Stimulated activated CD8-positive, alpha-beta memory T cell treated with anti-CD3 and anti-CD28 coated beads, Interleukin-2, amount 100 ng/mL, for 48 hours (primary cell): ENCODE data around the gene PIK3C2G.
"Not testable (repeated sequence)": the region's sequence is repeated elsewhere in the genome, so short reads cannot be mapped to it uniquely, and the experiment has no call there.

Experiments used
- DNase-seq, 2 donors: peaks; one replicate each; pipeline ENCODE4 v3.0.0-alpha.2; 2020; ENCODE audit warnings: low read depth in 2 of 2

Gene PIK3C2G

GRCh38 chr12:18261273-18261672 is at the start of gene PIK3C2G:
PIK3C2G (plus strand) TSS chr12:18261518; CDS start chr12:18282082, 20,564 bp downstream.
- no peak for DNase-seq

- DNase-seq, result no peak
Measured at GRCh38 chr12:18217966-18218365, 43.4 kb upstream of the PIK3C2G start.

GRCh38 chr12:18221726-18222125 is 39.6 kb upstream of the PIK3C2G start:
- no peak for DNase-seq

- no peak for DNase-seq
Measured at GRCh38 chr12:18222699-18223098, 38.6 kb upstream of the PIK3C2G start.

DNA sequence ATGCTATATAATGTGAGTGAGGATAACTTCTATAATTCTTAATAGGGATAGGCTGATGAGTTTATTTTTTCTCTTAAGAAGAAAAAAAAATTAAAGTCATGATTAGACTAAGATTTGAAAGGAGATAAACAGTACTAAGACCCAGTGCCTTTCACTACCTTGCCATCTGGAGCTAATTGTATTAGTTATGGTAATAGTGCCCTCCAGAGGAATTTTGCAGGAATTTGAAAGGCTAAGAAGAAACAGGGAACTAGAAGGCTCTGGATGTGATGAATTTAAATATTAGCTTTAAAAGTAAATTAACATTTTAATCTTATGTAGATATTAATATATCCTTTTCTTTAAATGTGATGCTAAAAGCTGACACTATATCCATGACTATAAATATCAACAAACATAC is 36.6 kb upstream of the PIK3C2G start:
- no peak for DNase-seq

- no peak for DNase-seq
Measured at GRCh38 chr12:18239526-18239925, 21.8 kb upstream of the PIK3C2G start.

DNA sequence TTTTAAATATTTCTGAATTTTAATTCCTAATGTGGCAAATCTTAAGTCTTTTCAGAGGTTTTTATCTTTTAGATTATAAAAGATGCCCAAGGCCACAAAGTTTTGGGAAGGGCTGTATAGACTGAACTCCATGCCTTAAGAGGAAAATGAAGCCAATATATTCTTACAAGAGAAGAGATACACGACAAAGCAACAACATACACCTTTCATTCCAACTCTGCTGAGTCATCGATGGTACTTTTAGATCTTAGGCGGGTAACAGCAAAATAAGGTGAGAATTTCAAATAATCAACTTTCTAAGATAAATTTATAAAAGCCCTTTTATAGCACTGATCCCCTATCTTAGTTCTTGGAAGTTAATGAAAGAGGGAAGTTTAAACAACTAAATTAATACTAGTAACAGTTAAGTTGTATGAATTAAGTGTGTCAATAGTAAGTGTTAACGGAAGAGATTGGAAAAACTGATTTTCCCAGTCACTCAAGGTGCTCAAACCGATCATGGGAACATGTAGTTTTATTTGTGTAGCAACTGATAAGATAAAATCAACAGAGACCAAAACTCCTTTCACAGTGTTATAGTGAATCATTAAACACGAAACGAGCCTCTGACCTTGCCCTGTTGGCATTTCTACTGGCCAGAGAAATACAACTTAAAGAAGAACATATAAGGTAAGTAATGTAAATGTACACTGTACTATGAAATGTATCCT is 18.8 kb upstream of the PIK3C2G start:
- DNase-seq, result no peak

- DNase-seq, result no peak
Measured at GRCh38 chr12:18243238-18243637, 18.1 kb upstream of the PIK3C2G start.

DNA sequence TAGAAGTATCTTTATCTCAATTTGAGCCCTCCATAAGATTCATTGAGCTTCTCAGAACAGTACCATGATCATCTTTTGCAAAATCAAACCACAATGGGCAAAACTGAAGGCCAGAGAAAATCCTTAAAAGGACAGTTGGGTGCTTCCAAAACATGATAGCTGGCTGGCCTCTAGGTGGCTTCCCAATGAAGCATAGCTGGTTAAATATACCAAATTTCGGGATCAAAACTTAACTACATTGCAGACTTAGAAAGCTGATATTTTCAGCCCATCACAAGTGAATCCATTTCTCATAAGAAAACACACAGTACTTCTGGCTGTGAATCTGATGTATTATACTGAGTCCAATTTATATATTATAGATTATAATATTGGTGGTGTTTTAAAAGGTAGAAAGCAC is 15.3 kb upstream of the PIK3C2G start:
- DNase-seq, result no peak

DNA sequence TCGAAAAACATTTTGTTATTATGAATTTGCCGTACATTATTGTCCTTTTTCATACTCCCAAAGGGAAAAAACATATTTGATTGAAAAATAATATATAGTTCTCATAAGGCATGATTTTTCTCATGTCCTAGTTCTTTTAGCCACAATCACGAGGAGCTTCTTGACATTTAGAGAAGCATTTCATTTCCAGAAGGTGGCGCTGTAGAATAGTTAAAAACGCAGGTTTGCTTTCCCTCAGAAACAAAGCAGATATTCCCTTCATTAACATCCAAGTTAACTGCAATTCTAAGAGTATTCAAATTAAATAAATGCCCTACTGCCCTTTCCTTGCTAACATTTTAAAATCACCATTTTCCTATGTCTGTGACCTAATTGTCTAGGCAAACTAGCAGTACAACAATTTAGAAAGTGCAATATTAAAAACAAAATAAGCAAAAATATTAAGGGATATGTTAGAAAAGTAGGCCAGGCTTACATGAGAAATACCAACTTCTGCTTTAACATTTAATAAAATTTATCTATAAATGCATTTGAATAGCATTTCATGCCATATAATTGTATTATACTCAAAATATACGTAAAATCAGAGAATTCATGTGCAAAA is 10.9 kb upstream of the PIK3C2G start:
- DNase-seq, result no peak

DNA sequence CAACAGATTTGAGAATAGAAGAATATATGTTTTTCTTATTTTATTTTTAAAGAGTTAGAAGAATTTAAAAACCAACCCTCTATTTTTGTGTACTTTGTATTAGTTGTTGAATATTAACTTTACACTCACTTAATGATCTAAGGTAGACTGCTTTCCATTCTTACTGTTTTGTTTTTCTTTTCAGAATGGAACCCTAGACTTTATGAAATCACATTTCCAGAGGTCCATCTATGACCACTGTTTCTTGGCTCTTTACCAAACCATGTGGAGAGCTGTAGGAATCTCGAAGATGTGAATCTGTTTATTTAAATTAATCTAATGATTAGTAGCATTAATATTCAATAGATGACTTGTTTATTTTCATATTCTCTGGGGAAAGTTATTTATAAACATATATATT is 7.2 kb upstream of the PIK3C2G start:
- no peak for DNase-seq

DNA sequence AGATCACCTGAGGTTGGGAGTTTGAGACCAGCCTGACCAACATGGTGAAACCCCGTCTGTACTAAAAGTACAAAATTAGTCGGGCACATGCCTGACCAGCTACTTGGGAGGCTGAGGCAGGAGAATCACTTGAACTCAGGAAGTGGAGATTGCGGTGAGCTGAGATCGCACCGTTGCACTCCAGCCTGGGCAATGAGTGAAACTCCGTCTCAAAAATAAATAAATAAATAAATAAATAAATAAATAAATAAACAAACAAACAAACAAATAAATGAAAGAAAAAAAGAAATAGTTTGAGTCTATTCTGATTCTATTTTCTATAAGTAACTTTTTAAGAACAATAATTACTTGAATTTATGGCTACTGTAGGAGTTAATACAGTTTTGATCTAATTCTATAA is 6.3 kb upstream of the PIK3C2G start:
- DNase-seq, result not testable (repeated sequence)

- DNase-seq, result no peak
Measured at GRCh38 chr12:18257251-18257650, 4.1 kb upstream of the PIK3C2G start.

DNA sequence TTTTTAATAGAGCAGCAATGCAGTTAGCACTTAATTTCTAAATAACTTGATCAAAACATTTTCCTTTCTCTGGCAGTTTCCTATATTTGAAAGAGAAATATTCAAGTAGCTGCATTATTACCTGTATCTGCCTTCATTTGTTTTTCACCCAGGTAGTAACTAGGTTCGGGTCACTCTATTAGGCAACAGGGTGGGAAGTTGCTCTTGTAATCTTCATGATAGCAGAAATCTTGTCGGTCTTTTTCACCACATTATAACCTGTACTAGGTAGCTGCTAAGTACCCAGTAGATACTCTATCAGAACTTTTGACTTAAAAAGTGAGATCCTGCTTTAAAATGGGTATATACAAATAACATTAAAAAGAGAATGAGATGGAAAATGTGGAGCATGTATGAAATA is 2.4 kb upstream of the PIK3C2G start:
- DNase-seq, result no peak

- DNase-seq, result no peak
Measured at GRCh38 chr12:18259906-18260682, 1.2 kb upstream of the PIK3C2G start.

DNA sequence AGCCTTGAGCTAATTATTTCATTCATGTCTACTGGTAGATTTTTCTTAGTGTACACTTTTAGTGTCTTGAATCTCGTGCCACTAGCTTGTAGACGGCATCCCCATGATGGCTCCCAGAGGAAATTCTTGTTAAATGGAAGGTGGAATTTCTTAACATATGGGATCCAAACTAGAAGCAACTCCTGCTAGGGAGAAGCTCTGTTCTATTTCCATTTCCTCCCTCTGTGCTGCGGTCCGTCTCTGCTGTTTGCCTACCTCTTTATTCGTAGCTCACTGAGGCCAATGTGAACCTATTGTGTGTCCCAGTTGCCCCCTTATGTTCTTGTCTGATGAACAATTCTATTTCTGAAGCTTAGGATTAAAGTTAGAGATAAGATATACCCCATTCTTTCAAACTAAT is 588 bp downstream of the PIK3C2G start:
- DNase-seq, result no peak

DNA sequence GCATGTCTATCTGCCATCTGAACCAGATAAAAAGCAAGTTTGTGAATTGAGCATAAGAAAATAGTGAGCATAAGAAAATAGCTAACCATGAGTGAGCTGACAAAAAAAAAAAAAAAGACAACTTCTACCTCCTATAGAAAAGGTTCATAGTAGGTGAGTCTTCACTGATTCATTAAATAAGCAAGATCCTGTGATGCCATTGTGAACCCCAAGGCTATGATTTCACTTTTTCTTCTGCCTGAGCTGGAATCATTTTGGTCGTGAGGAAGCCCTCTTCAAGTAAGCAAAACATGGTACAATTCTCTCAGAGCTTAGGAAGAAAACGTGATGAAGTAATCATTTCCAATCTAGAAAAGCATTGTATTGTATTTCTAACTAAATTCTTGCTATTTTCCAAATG is 1.2 kb downstream of the PIK3C2G start:
- DNase-seq, result no peak

- DNase-seq, result no peak
Measured at GRCh38 chr12:18264581-18265075, 3.3 kb downstream of the PIK3C2G start.

- DNase-seq, result no peak
Measured at GRCh38 chr12:18267427-18268099, 6.2 kb downstream of the PIK3C2G start.

DNA sequence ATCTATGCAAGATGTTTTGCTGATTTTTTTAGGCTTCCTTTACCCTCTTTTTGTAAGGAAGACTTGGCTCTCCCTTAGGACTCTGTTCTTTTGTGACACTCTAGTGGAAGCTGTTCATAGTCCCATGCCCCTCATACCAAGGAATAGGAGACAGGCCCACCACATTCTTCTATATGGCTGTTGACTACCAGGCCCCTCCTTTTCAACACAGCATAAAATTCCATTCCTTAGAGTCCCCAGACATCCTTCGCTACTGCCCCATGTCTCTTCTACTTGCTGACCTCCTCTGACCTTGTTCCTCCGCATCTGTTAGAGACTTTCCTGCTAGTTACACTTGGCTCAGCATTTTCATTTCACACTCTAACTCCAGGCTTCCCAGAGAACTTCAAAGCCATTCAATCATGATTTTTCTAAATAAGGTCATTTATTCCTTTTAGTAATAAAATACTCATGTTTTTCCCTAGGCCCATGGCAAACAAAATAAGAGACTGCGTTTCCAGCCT is 9.7 kb downstream of the PIK3C2G start:
- DNase-seq, result no peak

DNA sequence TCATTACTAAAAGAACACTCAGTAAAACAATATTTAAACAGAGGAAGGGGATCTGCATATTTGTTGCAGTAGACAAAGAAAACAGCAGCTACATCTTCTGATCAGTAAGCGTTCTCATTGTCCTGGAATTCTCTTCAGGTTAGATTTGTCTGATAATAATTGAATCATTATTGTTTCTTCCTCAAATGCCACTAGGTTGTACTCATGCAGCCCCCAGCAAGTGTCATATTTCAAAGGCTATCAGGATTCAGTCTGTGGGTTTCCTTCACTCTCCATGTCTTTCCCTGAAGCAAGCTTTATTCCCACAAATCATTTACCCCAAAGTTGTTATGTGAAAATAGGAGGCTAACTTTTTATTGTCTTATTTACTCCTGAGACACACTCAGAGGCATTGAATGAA is 14.7 kb downstream of the PIK3C2G start:
- no peak for DNase-seq

DNA sequence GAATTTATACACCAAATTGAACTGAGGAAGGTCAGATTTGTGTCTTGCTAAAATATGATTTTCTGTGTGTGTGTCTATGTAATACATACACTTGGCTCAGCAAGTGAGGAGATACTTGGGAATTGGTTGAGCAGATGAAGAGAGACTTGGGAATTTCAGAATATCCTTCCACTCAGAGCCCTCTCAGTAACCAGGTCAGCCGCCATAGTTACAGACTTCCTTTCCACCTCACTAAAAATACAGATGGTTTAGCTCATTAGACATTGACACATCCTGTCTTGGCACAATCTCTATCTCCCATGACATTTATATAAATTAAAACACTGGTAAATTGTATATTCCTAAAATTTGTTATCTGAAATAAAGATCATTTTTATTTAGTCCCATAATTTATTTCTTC is 15.9 kb downstream of the PIK3C2G start:
- DNase-seq, result no peak
